ENCODE data around the gene EPS8L2.

EPS8L2 gene

GRCh38 chr11:659532-660085 is 46.4 kb upstream of the EPS8L2 start:
- no peak for TF ChIP-seq POLR2AphosphoS5 (IDR thresholded peaks at IDR 0.05; ENCODE audit: low read depth)
- no peak for TF ChIP-seq GABPA (IDR thresholded peaks at IDR 0.05; ENCODE audit: low read depth)
- TF ChIP-seq, protein P1, sequence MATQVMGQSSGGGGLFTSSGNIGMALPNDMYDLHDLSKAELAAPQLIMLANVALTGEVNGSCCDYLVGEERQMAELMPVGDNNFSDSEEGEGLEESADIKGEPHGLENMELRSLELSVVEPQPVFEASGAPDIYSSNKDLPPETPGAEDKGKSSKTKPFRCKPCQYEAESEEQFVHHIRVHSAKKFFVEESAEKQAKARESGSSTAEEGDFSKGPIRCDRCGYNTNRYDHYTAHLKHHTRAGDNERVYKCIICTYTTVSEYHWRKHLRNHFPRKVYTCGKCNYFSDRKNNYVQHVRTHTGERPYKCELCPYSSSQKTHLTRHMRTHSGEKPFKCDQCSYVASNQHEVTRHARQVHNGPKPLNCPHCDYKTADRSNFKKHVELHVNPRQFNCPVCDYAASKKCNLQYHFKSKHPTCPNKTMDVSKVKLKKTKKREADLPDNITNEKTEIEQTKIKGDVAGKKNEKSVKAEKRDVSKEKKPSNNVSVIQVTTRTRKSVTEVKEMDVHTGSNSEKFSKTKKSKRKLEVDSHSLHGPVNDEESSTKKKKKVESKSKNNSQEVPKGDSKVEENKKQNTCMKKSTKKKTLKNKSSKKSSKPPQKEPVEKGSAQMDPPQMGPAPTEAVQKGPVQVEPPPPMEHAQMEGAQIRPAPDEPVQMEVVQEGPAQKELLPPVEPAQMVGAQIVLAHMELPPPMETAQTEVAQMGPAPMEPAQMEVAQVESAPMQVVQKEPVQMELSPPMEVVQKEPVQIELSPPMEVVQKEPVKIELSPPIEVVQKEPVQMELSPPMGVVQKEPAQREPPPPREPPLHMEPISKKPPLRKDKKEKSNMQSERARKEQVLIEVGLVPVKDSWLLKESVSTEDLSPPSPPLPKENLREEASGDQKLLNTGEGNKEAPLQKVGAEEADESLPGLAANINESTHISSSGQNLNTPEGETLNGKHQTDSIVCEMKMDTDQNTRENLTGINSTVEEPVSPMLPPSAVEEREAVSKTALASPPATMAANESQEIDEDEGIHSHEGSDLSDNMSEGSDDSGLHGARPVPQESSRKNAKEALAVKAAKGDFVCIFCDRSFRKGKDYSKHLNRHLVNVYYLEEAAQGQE (IDR thresholded peaks at IDR 0.05; ENCODE audit: insufficient replicate concordance, low read depth) = no peak
- TF ChIP-seq, protein P2, sequence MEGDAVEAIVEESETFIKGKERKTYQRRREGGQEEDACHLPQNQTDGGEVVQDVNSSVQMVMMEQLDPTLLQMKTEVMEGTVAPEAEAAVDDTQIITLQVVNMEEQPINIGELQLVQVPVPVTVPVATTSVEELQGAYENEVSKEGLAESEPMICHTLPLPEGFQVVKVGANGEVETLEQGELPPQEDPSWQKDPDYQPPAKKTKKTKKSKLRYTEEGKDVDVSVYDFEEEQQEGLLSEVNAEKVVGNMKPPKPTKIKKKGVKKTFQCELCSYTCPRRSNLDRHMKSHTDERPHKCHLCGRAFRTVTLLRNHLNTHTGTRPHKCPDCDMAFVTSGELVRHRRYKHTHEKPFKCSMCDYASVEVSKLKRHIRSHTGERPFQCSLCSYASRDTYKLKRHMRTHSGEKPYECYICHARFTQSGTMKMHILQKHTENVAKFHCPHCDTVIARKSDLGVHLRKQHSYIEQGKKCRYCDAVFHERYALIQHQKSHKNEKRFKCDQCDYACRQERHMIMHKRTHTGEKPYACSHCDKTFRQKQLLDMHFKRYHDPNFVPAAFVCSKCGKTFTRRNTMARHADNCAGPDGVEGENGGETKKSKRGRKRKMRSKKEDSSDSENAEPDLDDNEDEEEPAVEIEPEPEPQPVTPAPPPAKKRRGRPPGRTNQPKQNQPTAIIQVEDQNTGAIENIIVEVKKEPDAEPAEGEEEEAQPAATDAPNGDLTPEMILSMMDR (IDR thresholded peaks at IDR 0.05; ENCODE audit: insufficient read depth, low read length) = no peak
- TF ChIP-seq SPI1 (IDR thresholded peaks at IDR 0.05; ENCODE audit: borderline replicate concordance, low read depth) = no peak
- H3K27me3 ChIP-seq (ENCODE audit: insufficient read depth, poor library complexity, severe bottlenecking) = no peaks in the 10 kb centered on the region
- no peak overlapping the region for H3K4me3 ChIP-seq (replicated peaks; ENCODE audit: insufficient read depth, low read length)
- no peak overlapping the region for H3K27ac ChIP-seq (replicated peaks)
- no peak for DNase-seq (ENCODE audit: low read depth in 1 of 2, low spot score in 1 of 2)

DNA sequence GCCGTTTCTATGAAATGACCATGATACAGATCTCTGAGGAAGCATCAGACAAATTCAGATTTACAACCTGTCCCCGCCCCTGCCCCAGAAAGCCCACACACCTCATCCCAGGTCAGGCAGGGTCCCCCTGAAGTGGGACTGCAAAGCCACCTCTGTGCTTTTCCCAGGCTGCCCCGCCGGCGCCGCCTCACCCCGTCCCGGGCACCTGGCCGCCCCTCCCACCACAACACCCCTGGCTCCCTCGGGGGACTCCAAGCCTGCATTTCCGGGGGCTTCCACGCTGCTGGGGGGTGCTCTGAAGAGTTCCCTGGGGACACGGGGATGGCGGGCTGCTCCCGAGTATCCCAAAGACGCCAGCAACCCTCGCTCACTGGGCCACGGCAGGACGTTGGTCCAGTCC is 45.8 kb upstream of the EPS8L2 start:
- TF ChIP-seq, protein P2 (IDR thresholded peaks at IDR 0.05; ENCODE audit: insufficient read depth, low read length) = no peak
- TF ChIP-seq GABPA (IDR thresholded peaks at IDR 0.05; ENCODE audit: low read depth) (no peak), SPI1 (IDR thresholded peaks at IDR 0.05; ENCODE audit: borderline replicate concordance, low read depth) (no peak), POLR2AphosphoS5 (IDR thresholded peaks at IDR 0.05; ENCODE audit: low read depth) (no peak)
- TF ChIP-seq, protein P1 (IDR thresholded peaks at IDR 0.05; ENCODE audit: insufficient replicate concordance, low read depth) = no peak
- Histone ChIP-seq H3K4me3 (replicated peaks; ENCODE audit: insufficient read depth, low read length) (no peak overlapping the region), H3K27me3 (ENCODE audit: insufficient read depth, poor library complexity, severe bottlenecking) (no peaks in the 10 kb centered on the region), H3K27ac (replicated peaks) (no peak overlapping the region)
- DNase-seq (ENCODE audit: low read depth in 1 of 2, low spot score in 1 of 2) = no peak

- no peak overlapping the region for H3K4me3 ChIP-seq (replicated peaks; ENCODE audit: insufficient read depth, low read length)
- DNase-seq (ENCODE audit: low read depth in 1 of 2, low spot score in 1 of 2) = no peak
- no peak overlapping the region for H3K27ac ChIP-seq (replicated peaks)
- TF ChIP-seq, protein P1 (IDR thresholded peaks at IDR 0.05; ENCODE audit: insufficient replicate concordance, low read depth) = no peak
- TF ChIP-seq POLR2AphosphoS5 (IDR thresholded peaks at IDR 0.05; ENCODE audit: low read depth) (no peak), SPI1 (IDR thresholded peaks at IDR 0.05; ENCODE audit: borderline replicate concordance, low read depth) (no peak), GABPA (IDR thresholded peaks at IDR 0.05; ENCODE audit: low read depth) (no peak)
- TF ChIP-seq, protein P2 (IDR thresholded peaks at IDR 0.05; ENCODE audit: insufficient read depth, low read length) = no peak
- H3K27me3 ChIP-seq (ENCODE audit: insufficient read depth, poor library complexity, severe bottlenecking) = no peaks in the 10 kb centered on the region
Measured at GRCh38 chr11:660681-661444, 45.2 kb upstream of the EPS8L2 start.

Data from HL-60 (cell line).